H4 (cell line): ENCODE measurements around the gene SDSL. TPM values are rescaled to one million over a fixed set of nuclear protein-coding genes. Genes with fewer than 3 reads are reported as not detected.

Experiments
- DNase-seq: peaks from one replicate; pipeline ENCODE4 v3.0.0-alpha.2; 2015; ENCODE audit warnings: low spot score
- total RNA-seq: library from RNA; depleted of rRNA; stranded (reverse); fragments of >200 nt; shearing (Covaris generic); gene quantifications from 2 replicates; pipeline ENCODE4 v1.2.3, GENCODE V29; 2014

Gene SDSL
- total RNA-seq, 1 experiment from 2014 or later: 5.0 TPM

GRCh38 chr12:113420996-113421595 lies 1.1 kb upstream of the SDSL start:
- no peak for DNase-seq

- no peak for DNase-seq
Measured at GRCh38 chr12:113422886-113423669, 898 bp downstream of the SDSL start.

DNA sequence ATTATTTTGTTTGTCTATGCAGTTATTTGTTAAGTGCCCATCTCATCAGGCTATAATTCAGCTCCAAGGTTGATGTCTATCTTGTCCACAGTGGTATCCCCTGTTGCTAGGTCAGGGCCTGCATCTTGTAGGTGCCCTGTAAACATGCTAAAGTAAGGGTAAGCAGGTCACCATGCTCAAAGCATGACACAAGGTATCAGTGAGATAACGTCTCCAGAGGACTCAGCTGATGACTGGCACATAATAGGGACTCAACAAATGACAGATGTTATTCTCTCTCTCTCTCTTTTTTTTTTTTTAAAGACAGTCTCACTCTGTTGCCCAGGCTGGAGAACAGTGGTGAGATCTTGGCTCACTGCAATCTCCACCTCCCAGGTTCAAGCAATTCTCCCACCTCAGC lies 2.3 kb downstream of the SDSL start:
- DNase-seq: no peak

- no peak for DNase-seq
Measured at GRCh38 chr12:113424915-113425823, 3.0 kb downstream of the SDSL start.

DNA sequence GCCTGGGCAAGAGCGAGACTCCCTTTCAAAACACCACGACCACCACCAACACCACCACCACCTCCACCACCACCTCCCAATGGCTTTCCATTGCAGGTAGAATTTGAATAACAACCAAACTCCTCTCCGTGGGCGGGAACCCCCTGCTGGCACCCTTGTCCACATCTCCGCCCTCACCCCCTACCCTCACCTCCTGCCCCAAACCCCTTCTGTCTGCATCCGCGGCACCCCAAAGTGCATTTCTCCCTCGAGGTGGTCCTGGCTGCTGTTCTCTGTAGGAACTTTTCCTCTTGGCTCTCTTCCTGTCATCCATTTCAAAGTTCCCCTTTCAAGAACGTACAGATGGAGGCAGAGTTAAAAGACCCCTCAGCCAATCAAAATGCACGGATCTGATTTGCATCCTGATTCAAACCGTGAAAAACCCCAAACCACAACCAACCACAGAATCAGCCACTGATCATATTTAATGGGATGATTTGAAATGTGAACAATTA lies 3.8 kb downstream of the SDSL start:
- no peak for DNase-seq

GRCh38 chr12:113427882-113428281 lies 5.7 kb downstream of the SDSL start:
- DNase-seq: no peak

DNA sequence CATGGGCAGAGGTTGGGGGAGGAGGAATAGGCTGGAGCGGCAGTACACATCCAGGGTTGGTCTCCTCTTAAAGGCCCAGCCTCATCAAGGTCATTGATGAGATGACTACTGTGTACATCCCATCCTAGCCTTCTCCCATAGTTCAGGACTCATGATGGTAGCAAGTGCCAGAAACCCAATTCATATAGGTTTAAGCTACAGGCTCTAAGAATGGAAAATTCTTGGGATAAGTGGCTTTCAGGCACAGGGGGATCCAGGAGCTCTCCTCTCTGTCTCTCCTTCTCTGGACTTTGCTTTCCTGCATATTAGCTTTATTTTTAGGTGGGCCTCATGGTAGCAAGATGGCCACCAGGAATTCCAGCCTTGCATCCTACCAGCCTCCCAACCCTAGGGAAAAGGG lies 6.3 kb downstream of the SDSL start:
- DNase-seq: no peak

DNA sequence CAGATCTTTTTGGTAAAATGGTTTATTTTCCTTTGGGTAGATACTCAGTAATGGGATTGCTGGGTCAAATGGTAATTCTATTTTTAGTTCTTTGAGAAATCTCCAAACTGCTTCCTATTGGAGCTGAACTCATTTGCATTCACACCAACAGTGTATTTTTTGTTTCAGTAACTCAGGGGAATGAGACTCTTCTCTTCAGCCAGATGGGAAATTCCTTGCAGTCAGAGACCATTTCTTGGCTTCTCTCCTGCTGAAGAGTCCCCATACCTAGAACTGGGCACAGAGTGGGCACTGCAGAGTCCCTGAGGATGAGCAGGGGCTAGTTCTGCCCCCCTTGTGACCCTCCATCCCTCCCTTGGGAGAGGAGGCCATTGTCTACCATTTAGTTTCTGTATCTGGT lies 10.8 kb downstream of the SDSL start:
- no peak for DNase-seq

GRCh38 chr12:113435367-113435766 lies 13.2 kb downstream of the SDSL start:
- no peak for DNase-seq

- no peak for DNase-seq
Measured at GRCh38 chr12:113436586-113436985, 14.4 kb downstream of the SDSL start.

GRCh38 chr12:113436993-113437728 lies 15.0 kb downstream of the SDSL start:
- DNase-seq: no peak

GRCh38 chr12:113437729-113438100 lies 15.5 kb downstream of the SDSL start:
- no peak for DNase-seq

DNA sequence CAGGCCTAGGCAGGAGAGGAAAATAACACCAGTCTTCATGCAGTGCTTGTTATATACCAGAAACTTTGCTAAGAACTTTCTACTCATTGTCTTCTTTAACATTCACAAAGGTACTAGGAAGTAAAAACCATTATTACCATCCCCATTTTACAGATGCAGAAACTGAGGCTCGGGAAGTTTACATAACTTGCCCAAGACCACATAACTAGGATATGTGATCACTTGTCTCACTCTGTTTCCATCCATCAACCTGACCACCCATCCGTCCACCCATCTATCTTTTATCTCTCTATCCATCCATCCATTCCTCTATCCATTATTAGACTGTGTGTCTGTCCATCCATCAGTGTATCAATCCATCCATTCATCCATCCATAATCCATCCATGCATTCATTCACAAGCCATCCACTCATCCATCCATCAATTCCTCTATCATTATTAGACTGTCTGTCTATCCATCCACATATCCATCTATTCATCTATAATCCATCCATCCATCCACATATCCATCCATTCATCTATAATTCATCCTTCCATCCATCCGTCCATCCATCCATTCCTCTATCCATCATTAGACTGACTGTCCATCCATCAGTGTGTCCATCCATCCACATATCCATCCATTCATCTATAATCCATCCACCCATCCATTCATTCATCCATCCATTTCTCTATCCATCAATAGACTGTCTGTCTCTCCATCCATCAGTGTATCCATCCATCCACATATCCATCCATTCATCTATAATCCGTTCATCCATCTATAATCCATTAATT lies 16.5 kb downstream of the SDSL start:
- DNase-seq: no peak

DNA sequence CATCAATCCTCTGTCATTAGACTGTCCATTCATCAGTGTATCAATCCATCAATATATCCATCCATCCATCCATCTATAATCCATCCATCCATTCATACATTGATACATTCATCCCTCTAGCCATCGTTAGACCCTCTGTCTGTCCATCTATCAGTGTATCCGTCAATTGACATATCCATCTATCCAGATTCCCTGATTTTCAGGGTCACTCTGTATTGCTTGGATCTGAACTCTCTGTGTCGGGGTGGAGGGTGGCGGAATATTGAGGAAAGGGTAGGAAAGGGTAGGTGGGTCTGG lies 17.1 kb downstream of the SDSL start:
- no peak for DNase-seq

- peak; percentile 40 for DNase-seq
Measured at GRCh38 chr12:113439606-113440030, 17.4 kb downstream of the SDSL start.

DNA sequence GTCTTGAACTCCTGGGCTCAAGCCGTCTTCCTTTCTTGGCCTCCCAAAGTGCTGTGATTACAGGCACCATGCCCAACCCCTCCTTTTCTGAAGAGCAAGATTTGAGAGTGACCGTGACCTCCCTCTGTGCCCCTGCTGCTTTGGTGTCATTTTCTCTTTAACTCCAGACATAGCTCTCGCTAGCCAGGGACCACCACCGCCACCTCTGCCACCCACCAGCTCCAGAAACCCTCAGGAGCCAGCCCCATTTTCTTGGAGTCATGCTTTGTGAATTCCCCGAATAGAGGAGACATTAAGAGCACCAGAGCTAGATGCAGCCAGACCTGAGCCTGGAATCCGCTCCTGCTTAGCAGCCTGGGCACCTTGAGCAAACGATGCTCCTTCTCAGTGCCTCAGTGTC lies 18.2 kb downstream of the SDSL start:
- no peak for DNase-seq

DNA sequence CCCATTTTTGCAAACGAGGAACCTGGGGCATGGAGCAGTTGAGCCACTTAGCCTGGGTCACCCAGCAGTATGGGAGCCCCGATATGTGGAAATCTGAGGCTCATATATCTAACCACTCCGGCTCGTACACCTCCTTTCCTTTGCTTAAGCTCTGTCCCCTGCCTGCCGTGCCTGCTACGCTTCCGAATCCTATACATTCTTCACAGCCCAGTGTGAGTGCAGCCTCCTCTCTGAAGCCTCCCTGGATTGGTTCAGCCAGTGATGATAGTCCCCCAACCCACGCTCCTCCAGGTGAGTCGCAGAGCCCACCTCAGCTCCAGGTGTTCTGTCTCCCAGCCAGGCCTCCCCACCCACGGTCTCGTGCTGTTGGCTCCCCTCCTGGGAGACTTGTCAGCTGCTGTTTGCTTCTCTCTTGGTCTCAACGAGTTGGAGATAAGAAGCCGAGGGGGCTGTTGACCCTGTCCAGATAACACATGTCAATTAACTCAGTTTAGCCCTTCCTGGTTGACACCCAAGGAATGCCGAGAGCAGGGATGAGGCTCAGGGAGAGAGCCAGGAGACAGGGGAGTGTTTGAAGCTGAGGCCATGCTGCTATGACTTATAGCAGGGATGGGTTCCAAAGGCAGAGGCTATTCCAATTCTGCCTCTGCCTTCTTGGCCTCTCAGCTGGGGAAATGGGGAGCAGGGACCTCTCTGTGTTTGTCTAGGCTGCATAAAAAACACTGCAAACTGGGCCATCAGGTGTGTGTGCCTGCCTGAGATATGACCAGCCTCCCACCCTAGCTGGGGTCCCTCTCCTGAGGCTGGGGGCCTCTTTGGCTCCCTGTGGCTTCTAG lies 19.0 kb downstream of the SDSL start:
- no peak for DNase-seq

DNA sequence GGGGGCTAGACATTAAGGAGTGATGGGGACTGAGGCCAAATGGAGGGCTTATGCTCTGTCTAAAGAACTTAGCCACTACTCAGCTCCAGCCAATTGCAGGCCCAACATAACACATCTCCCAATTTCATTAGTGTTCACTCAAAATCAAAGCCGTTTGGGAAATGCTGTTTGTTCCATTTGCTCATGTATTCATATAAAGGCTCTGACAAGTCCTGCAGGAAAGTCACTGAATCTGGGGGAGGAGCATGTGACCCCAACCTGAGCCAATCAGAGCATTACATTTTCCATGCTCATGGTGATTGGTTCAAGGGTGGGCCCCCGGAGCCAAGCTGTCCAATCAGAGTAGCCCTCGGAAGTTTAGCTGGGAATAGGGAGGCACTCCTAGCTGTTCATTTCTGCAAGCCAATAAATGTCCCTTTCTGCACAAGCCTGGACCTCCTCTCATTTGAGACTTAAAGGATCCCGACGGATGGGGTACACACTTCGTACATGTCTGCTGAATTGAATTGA lies 20.9 kb downstream of the SDSL start:
- DNase-seq: no peak

DNA sequence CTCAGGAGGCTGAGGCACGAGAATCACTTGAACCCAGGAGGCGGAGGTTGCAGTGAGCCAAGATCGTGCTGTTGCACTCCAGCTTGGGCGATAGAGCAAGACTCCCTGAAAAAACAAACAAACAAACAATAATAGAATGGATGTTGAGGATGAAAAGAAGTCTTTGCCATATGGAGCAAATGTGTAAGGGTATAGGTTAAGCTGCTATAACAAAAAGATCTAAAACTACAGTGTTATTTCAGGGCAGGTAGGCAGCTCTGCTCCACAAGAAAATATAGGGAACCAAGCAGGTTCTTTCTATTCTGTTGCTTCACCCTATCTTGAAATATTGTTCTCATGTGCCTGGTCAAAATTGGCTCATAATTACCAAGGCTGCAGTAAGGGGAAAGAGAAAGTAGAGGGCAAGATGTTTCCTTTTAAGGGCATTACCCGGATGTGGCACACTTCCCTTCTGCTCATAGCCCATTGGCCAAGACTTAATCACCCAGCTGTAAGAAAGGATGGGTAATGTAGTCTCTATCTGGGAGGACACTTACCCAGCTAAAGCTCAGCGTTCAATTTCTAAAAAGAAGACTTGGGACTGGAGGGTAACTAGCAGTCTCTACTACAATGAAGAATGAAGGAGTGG lies 23.5 kb downstream of the SDSL start:
- no peak for DNase-seq

DNA sequence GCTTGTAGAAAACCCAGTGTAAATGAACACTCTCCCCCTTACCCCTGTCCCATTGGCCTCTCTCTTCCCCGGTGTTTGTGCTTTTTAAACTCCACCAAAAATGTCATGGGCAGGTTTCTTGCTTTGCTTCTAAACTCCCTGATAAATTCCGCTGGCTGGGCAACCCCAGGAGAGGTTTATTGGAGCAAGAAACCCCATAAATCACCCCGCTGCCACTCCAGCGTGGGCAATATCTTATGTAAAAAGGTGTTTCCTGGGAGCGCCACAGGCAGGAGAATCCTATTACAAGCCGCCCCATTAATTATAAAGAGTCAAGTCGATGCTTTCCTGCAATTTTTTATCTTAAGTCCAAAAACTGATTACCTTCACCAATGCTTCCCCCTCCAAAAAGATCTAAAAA lies 26.7 kb downstream of the SDSL start:
- DNase-seq: no peak
